GM18517 (cell line): ENCODE measurements around the gene PPOX.

Source experiments
- ATAC-seq: cut with Tn5 transposase; IDR thresholded peaks from one replicate; pipeline ENCODE4 v1.9.1; 2021; ENCODE audit warnings: mild to moderate bottlenecking, moderate library complexity; ENCODE audit not compliant: unreplicated experiment

Gene PPOX

GRCh38 chr1:161153176-161153575 lies 13.1 kb upstream of the PPOX start:
- no peak for ATAC-seq

GRCh38 chr1:161153682-161154337 lies 12.4 kb upstream of the PPOX start, which contains the start of gene UFC1:
UFC1 (plus strand) TSS chr1:161153978; CDS start chr1:161153998, 20 bp downstream.
- ATAC-seq, result peak; percentile 76

GRCh38 chr1:161157867-161158266 lies 8.4 kb upstream of the PPOX start:
- ATAC-seq, result no peak

GRCh38 chr1:161158316-161159010 lies 7.8 kb upstream of the PPOX start:
- no peak for ATAC-seq

- peak; percentile 74 for ATAC-seq
Measured at GRCh38 chr1:161159087-161159912, 6.9 kb upstream of the PPOX start, which contains the start of gene USP21. USP21 (plus strand) TSS chr1:161159500; CDS start chr1:161160641, 1,141 bp downstream.

GRCh38 chr1:161159913-161160243 lies 6.3 kb upstream of the PPOX start:
- ATAC-seq, result no peak

GRCh38 chr1:161160671-161161145 lies 5.5 kb upstream of the PPOX start:
- no peak for ATAC-seq

- no peak for ATAC-seq
Measured at GRCh38 chr1:161161652-161162051, 4.6 kb upstream of the PPOX start.

GRCh38 chr1:161162052-161162451 lies 4.2 kb upstream of the PPOX start:
- no peak for ATAC-seq

- no peak for ATAC-seq
Measured at GRCh38 chr1:161162806-161163205, 3.4 kb upstream of the PPOX start.

GRCh38 chr1:161163793-161164192 lies 2.4 kb upstream of the PPOX start:
- ATAC-seq, result no peak

- ATAC-seq, result no peak
Measured at GRCh38 chr1:161164901-161165610, 1.2 kb upstream of the PPOX start.

- ATAC-seq, result no peak
Measured at GRCh38 chr1:161166669-161167548, 683 bp downstream of the PPOX start.

- ATAC-seq, result no peak
Measured at GRCh38 chr1:161168906-161169305, 2.7 kb downstream of the PPOX start.

GRCh38 chr1:161171191-161171590 lies 5.0 kb downstream of the PPOX start:
- no peak for ATAC-seq

GRCh38 chr1:161171696-161172095 lies 5.5 kb downstream of the PPOX start:
- ATAC-seq, result no peak

GRCh38 chr1:161172349-161172748 lies 6.1 kb downstream of the PPOX start:
- no peak for ATAC-seq

- no peak for ATAC-seq
Measured at GRCh38 chr1:161172776-161173376, 6.7 kb downstream of the PPOX start.

- no peak for ATAC-seq
Measured at GRCh38 chr1:161173711-161174110, 7.5 kb downstream of the PPOX start.

- no peak for ATAC-seq
Measured at GRCh38 chr1:161174911-161175310, 8.7 kb downstream of the PPOX start.
